ENCODE data around the gene PIM2. TPM values are rescaled to one million over a fixed set of nuclear protein-coding genes. Genes with fewer than 3 reads are reported as not detected.

Gene PIM2
- total and polyA plus RNA-seq, 9 of the 15 experiments (the other 6 are each of a cell fraction or from before 2014, with no cell fraction given): 67.6 to 191 (median 108) TPM

GRCh38 chrX:48897625-48898306 is 21.1 kb downstream of the PIM2 start, which contains the start of the genes PQBP1 and TIMM17B (continued):
- peak; percentile 42; the same call in 1 of the 2 replicates for TF ChIP-seq RFX5 (IDR thresholded peaks at IDR 0.05; ENCODE audit: low read depth, low read length)
- TF ChIP-seq PRDM10 (IDR thresholded peaks at IDR 0.05; ENCODE audit: partially characterized antibody): peak; percentile 99
- 0 out of 2 replicates have a peak, but pooled peaks have one; percentile 15 for TF ChIP-seq HBP1 (CRISPR knock-in tag; IDR thresholded peaks at IDR 0.05)
- no peak for TF ChIP-seq ZNF57 (CRISPR knock-in tag; IDR thresholded peaks at IDR 0.05)
- 0 out of 2 replicates have a peak, but pooled peaks have one; percentile 53 for TF ChIP-seq ELF4 (CRISPR knock-in tag; IDR thresholded peaks at IDR 0.05)
- TF ChIP-seq PKNOX1 (IDR thresholded peaks at IDR 0.05): peak; percentile 96
- no peak for TF ChIP-seq NFE2 (IDR thresholded peaks at IDR 0.05; ENCODE audit: low read depth)
- TF ChIP-seq SRSF1 (IDR thresholded peaks at IDR 0.05; ENCODE audit: low read depth, low read length): no peak
- TF ChIP-seq ZNF3 (CRISPR knock-in tag; IDR thresholded peaks at IDR 0.05): no peak
- 0 out of 2 replicates have a peak, but pooled peaks have one; percentile 51 for TF ChIP-seq ELF1 (tag; IDR thresholded peaks at IDR 0.05)
- no peak for TF ChIP-seq LEF1 (IDR thresholded peaks at IDR 0.05)
- TF ChIP-seq ZNF589 (CRISPR knock-in tag; IDR thresholded peaks at IDR 0.05; ENCODE audit: low read depth): no peak
- peak; percentile 77 for TF ChIP-seq TAF1 (IDR thresholded peaks at IDR 0.05; ENCODE audit: control insufficient read depth, extremely low read depth, insufficient read depth, low read length, severe bottlenecking)
- TF ChIP-seq SRSF7 (optimal IDR thresholded peaks at IDR 0.05; ENCODE audit: low read depth, low read length): no peak
- TF ChIP-seq ZNF12 (CRISPR knock-in tag; IDR thresholded peaks at IDR 0.05): no peak
- TF ChIP-seq CUX1 (CRISPR knock-in tag; IDR thresholded peaks at IDR 0.05): no peak

Data from K562 (cell line).